HepG2 (cell line): Measurements from ENCODE around the gene EMC8. TPM values are rescaled to one million over a fixed set of nuclear protein-coding genes. Genes with fewer than 3 reads are reported as not detected.

ENCODE experiments used
- ATAC-seq: fragments of 200-7000 bp; cut with Tn5 transposase; 3 replicates; pipeline ENCODE4 v1.9.1; 2020; ENCODE audit warnings: mild to moderate bottlenecking, moderate library complexity
- BruUV-seq: library from RNA; stranded (reverse); fragments of 400-500 nt; replicated peaks from 2 replicates; lab custom pipeline; 2021; lab: Mats Ljungman, UMichigan
- CTCF ChIA-PET: fragments of 300-600 bp; formaldehyde crosslinking; extraction: SDS; loops from one replicate; lab custom pipeline; 2021; ENCODE audit warnings: low total read pairs, inconsistent platforms, low intra/inter-chr PET ratio; lab: Yijun Ruan, JAX
- POLR2A ChIA-PET: fragments of 350-600 bp; sonication (Branson Sonifier 250); formaldehyde crosslinking; loops from one replicate; lab custom pipeline; 2020; ENCODE audit warnings: antibody characterized with exemption, inconsistent platforms; lab: Yijun Ruan, JAX
- DNase-seq: peaks from one replicate; pipeline ENCODE4 v3.0.0-alpha.2; 2015; ENCODE audit warnings: low spot score
- FAIRE-seq: peaks from 3 replicates; lab custom pipeline; 2011; peaks lifted over from hg19 to GRCh38; lab: Jason Lieb, UNC
- H2AFZ ChIP-seq: one replicate; pipeline ENCODE4 v1.6.1; 2011; ENCODE audit warnings: low read length, inconsistent platforms
- H3K27ac ChIP-seq: fragments of 300-600 bp; 3 replicates; pipeline ENCODE4 v1.8.0; 2011; ENCODE audit warnings: mixed run types, mild to moderate bottlenecking, mixed read lengths, low read length, inconsistent platforms; ENCODE audit not compliant: insufficient read depth; ENCODE audit errors: extremely low read length
- H3K27me3 ChIP-seq, 2 experiments: fragments of 200-600 bp in 1 of 2; 2 replicates in 1 of 2; 3 replicates in 1 of 2; pipeline versions ENCODE4 v1.6.0 to v1.8.0; 2011; ENCODE audit warnings: low read length in 2 of 2, mild to moderate bottlenecking in 2 of 2, moderate library complexity in 2 of 2, inconsistent platforms in 1 of 2; ENCODE audit not compliant: insufficient read depth in 2 of 2, control insufficient read depth in 1 of 2
- H3K36me3 ChIP-seq, 2 experiments: fragments of 200-600 bp in 1 of 2; replicated peaks in 1 of 2; 2 replicates in 1 of 2; 3 replicates in 1 of 2; pipeline versions ENCODE4 v1.5.1 to v1.8.0; 2011; ENCODE audit warnings: low read length in 2 of 2, inconsistent platforms in 1 of 2; ENCODE audit not compliant: insufficient read depth in 2 of 2, control insufficient read depth in 1 of 2
- H3K4me1 ChIP-seq: 2 replicates; pipeline ENCODE4 v1.5.1; 2012; ENCODE audit warnings: low read length, inconsistent platforms; ENCODE audit not compliant: insufficient read depth
- H3K4me2 ChIP-seq: 2 replicates; pipeline ENCODE4 v1.6.0; 2011; ENCODE audit warnings: low read depth, low read length, inconsistent platforms
- H3K4me3 ChIP-seq, 3 experiments: fragments of 200-600 bp in 1 of 3; sonication (generic), shearing (Covaris generic) in 1 of 3; replicated peaks in 1 of 3; 2 replicates each; pipeline ENCODE4 v1.5.1; 2011 to 2016; ENCODE audit warnings: low read length in 3 of 3, inconsistent platforms in 2 of 3, low read depth in 2 of 3, mild to moderate bottlenecking in 2 of 3, control low read depth in 1 of 3, mixed read lengths in 1 of 3; ENCODE audit not compliant: insufficient read depth in 1 of 3
- H3K79me2 ChIP-seq: one replicate; pipeline ENCODE4 v1.6.1; 2011; ENCODE audit warnings: low read length, inconsistent platforms; ENCODE audit not compliant: insufficient read depth
- H3K9ac ChIP-seq: 2 replicates; pipeline ENCODE4 v1.6.0; 2011; ENCODE audit warnings: mild to moderate bottlenecking, low read depth, low read length, inconsistent platforms; ENCODE audit not compliant: insufficient read depth
- H3K9me3 ChIP-seq: 2 replicates; pipeline ENCODE4 v1.5.1; 2012; ENCODE audit warnings: mild to moderate bottlenecking, low read length
- H4K20me1 ChIP-seq: 2 replicates; pipeline ENCODE4 v1.6.0; 2011; ENCODE audit warnings: inconsistent platforms, mild to moderate bottlenecking, low read length, moderate library complexity; ENCODE audit not compliant: insufficient read depth
- ATF7 ChIP-seq, 2 experiments: fragments of 450-650 bp in 1 of 2; sonication (generic) in 1 of 2; formaldehyde crosslinking in 1 of 2; IDR thresholded peaks; 2 replicates each; pipeline versions ENCODE4 v1.4.0 to v1.6.1; 2016 to 2020; ENCODE audit warnings: antibody characterized with exemption in 1 of 2, mild to moderate bottlenecking in 1 of 2, missing genetic modification reagents in 1 of 2
- CHD2 ChIP-seq: IDR thresholded peaks from 2 replicates; pipeline ENCODE4 v1.6.1; 2011; ENCODE audit warnings: low read depth, low read length, improper control_type of control experiment
- CREB1 ChIP-seq, 2 experiments: fragments of 450-650 bp in 1 of 2; IDR thresholded peaks; 2 replicates each; pipeline ENCODE4 v1.6.1; 2016 to 2017; ENCODE audit warnings: control low read depth in 1 of 2, mild to moderate bottlenecking in 1 of 2, missing compliant biosample characterization in 1 of 2, missing genetic modification characterization in 1 of 2
- FOXA1 ChIP-seq, 2 experiments: fragments of 450-650 bp in 1 of 2; sonication (generic) in 1 of 2; formaldehyde crosslinking in 1 of 2; IDR thresholded peaks; 2 replicates each; pipeline versions ENCODE4 v1.4.0 to v1.6.1; 2016 to 2020; ENCODE audit warnings: missing genetic modification reagents in 1 of 2
- FOXK1 ChIP-seq: sonication (generic); formaldehyde crosslinking; IDR thresholded peaks from 2 replicates; pipeline ENCODE4 v1.4.0; 2020; ENCODE audit warnings: low read depth, missing genetic modification reagents, borderline replicate concordance
- KDM6A ChIP-seq: IDR thresholded peaks from 2 replicates; pipeline ENCODE4 v1.6.1; 2016; ENCODE audit warnings: low read depth
- MTF2 ChIP-seq: sonication (generic); formaldehyde crosslinking; IDR thresholded peaks from 2 replicates; pipeline ENCODE4 v1.5.0; 2020; ENCODE audit warnings: missing genetic modification reagents, borderline replicate concordance
- NCOA5 ChIP-seq: sonication (generic); formaldehyde crosslinking; IDR thresholded peaks from 2 replicates; pipeline ENCODE4 v1.4.0; 2020; ENCODE audit warnings: missing genetic modification reagents
- PHB2 ChIP-seq: fragments of 450-650 bp; IDR thresholded peaks from 2 replicates; pipeline ENCODE4 v1.6.1; 2018; ENCODE audit not compliant: partially characterized antibody
- RAD51 ChIP-seq: fragments of 450-650 bp; IDR thresholded peaks from 2 replicates; pipeline ENCODE4 v1.6.1; 2016; ENCODE audit warnings: borderline replicate concordance
- SMYD3 ChIP-seq: sonication (generic); formaldehyde crosslinking; IDR thresholded peaks from 2 replicates; pipeline ENCODE4 v1.8.1; 2023; ENCODE audit warnings: mild to moderate bottlenecking, missing genetic modification reagents
- SOX6 ChIP-seq, 2 experiments: fragments of 450-650 bp in 1 of 2; sonication (generic) in 1 of 2; formaldehyde crosslinking in 1 of 2; IDR thresholded peaks; 2 replicates each; pipeline versions ENCODE4 v1.4.0 to v1.6.1; 2017 to 2020; ENCODE audit warnings: antibody characterized with exemption in 1 of 2, mild to moderate bottlenecking in 1 of 2, missing genetic modification reagents in 1 of 2
- YY1 ChIP-seq: IDR thresholded peaks from 2 replicates; pipeline ENCODE4 v1.6.1; 2011; ENCODE audit warnings: low read length, low read depth, moderate library complexity, mild to moderate bottlenecking; ENCODE audit not compliant: insufficient read depth, insufficient replicate concordance
- ZBTB8A ChIP-seq: sonication (generic); formaldehyde crosslinking; IDR thresholded peaks from 2 replicates; pipeline ENCODE4 v1.4.0; 2020; ENCODE audit warnings: mild to moderate bottlenecking, low read depth, missing genetic modification reagents, borderline replicate concordance
- ZNF230 ChIP-seq: sonication (generic); formaldehyde crosslinking; IDR thresholded peaks from 2 replicates; pipeline ENCODE4 v1.4.0; 2020; ENCODE audit warnings: mild to moderate bottlenecking, missing genetic modification reagents
- ZNF282 ChIP-seq: fragments of 450-650 bp; IDR thresholded peaks from 2 replicates; pipeline ENCODE4 v1.6.1; 2018; ENCODE audit not compliant: partially characterized antibody
- WGBS: methylation state at CpG from one replicate; pipeline ENCODE4 v1.1.6; 2017; ENCODE audit warnings: low lambda C conversion rate; 5-methylcytosine and 5-hydroxymethylcytosine counted together
- in situ Hi-C: cut with HindIII; loops from 2 replicates; pipeline ENCODE4 v1.10.0; 2017; ENCODE audit warnings: low pct_unique_long_range_greater_than_20kb; ENCODE audit not compliant: extremely low pct_ligation_motif_present
- intact Hi-C: fragments of 100-400 bp; cut with micrococcal nuclease; formaldehyde crosslinking; loops from one replicate; pipeline ENCODE4 v1.10.0; 2022; ENCODE audit not compliant: unreplicated experiment
- polyA plus RNA-seq, 8 experiments: library from polyadenylated mRNA; depleted of rRNA in 3 of 8; stranded (reverse) in 7 of 8; unstranded in 1 of 8; fragments of >200 nt; fragmentation: Illumina TruSeq in 4 of 8; extraction: Trizol in 4 of 8; gene quantifications; 2 replicates each; pipeline versions ENCODE4 v1.2.1 to v1.2.3, GENCODE V29; 2011 to 2016; ENCODE audit warnings: low read depth in 4 of 8, missing spikeins in 1 of 8, mixed read lengths in 1 of 8; ENCODE audit not compliant: insufficient read depth in 1 of 8
- total RNA-seq, 5 experiments: library from RNA; depleted of rRNA; stranded (reverse); fragments of >200 nt; fragmentation: Illumina TruSeq; extraction: Trizol; gene quantifications; 2 replicates each; pipeline ENCODE4 v1.2.3, GENCODE V29; 2016; ENCODE audit warnings: low read depth in 1 of 5
- TF ChIP-seq, protein P1 (sequence below): sonication (generic); formaldehyde crosslinking; IDR thresholded peaks from 2 replicates; pipeline ENCODE4 v1.8.1; 2023; ENCODE audit warnings: mild to moderate bottlenecking, missing genetic modification reagents

EMC8 gene
- total and polyA plus RNA-seq, 2 of the 13 experiments (the other 11 are each of a cell fraction or from before 2014, with no cell fraction given): 55.0 to 76.0 TPM

DNA sequence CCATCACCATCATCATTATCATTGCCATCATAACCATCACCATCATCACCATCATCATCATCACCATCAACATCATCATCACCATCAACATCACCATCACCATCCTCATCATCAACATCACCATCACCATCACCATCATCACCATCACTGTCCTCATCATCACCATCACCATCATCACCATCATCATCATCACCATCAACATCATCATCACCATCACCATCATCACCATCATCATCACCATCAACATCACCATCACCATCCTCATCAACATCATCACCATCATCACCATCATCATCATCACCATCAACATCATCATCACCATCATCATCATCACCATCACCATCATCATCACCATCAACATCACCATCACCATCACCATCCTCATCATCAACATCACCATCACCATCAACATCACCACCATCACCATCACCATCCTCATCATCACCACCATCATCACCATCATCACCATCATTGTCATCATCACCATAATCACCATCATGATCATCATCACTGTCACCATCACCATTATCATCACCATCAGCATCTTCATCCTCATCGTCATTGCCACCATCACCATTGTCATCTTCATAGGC is 24.1 kb upstream of the EMC8 start:
- Histone ChIP-seq H3K4me3 (no peak overlapping the region), H3K4me1 (no peaks in the 10 kb centered on the region), H3K36me3 (no peaks in the 10 kb centered on the region), H3K9me3 (no peaks in the 10 kb centered on the region), H4K20me1 (no peaks in the 10 kb centered on the region), H3K9ac (no peak overlapping the region), H3K27ac (no peak overlapping the region), H3K79me2 (no peaks in the 10 kb centered on the region), H3K4me2 (no peak overlapping the region), H3K27me3 (peaks cover 2 to 29% of the 10 kb centered on the region in 2 experiments; a peak in 4 of 5 replicates), H2AFZ (no peak overlapping the region)
- in situ Hi-C loops: loop anchor here (5.0 to 25.0 kb wide), 4 partner anchors 69 to 689 kb away; partner anchors contain the start of gene FOXF1
- ChIA-PET CTCF (interaction anchor here (5.0 kb wide), 1 partner anchor 164 kb away, joined by 108 read pairs; no protein-coding TSS in a partner anchor), POLR2A (no interaction called here)
- intact Hi-C loops: no loop called here
- no peak for DNase-seq
- TF ChIP-seq CHD2: no peak
- TF ChIP-seq SMYD3 (CRISPR knock-in tag): no peak
- TF ChIP-seq SOX6 (IDR thresholded peaks at IDR 0.05): 0 out of 2 replicates have a peak, but pooled peaks have one; percentile 9
- no peak for TF ChIP-seq SOX6 (CRISPR knock-in tag; IDR thresholded peaks at IDR 0.05)
- TF ChIP-seq FOXA1 (IDR thresholded peaks at IDR 0.05): peak; percentile 18; the same call in 1 of the 2 replicates
- no peak for TF ChIP-seq FOXA1 (CRISPR knock-in tag; IDR thresholded peaks at IDR 0.05)
- TF ChIP-seq YY1: no peak
- TF ChIP-seq NCOA5 (CRISPR knock-in tag): no peak
- no peak for TF ChIP-seq MTF2 (CRISPR knock-in tag)
- 0 out of 2 replicates have a peak, but pooled peaks have one; percentile 6 for TF ChIP-seq RAD51
- no peak for TF ChIP-seq ZNF230 (CRISPR knock-in tag)
- TF ChIP-seq CREB1 (IDR thresholded peaks at IDR 0.05): peak; percentile 98
- TF ChIP-seq CREB1 (CRISPR knock-in tag; IDR thresholded peaks at IDR 0.05): no peak
- TF ChIP-seq FOXK1 (CRISPR knock-in tag): no peak
- TF ChIP-seq, protein P1, sequence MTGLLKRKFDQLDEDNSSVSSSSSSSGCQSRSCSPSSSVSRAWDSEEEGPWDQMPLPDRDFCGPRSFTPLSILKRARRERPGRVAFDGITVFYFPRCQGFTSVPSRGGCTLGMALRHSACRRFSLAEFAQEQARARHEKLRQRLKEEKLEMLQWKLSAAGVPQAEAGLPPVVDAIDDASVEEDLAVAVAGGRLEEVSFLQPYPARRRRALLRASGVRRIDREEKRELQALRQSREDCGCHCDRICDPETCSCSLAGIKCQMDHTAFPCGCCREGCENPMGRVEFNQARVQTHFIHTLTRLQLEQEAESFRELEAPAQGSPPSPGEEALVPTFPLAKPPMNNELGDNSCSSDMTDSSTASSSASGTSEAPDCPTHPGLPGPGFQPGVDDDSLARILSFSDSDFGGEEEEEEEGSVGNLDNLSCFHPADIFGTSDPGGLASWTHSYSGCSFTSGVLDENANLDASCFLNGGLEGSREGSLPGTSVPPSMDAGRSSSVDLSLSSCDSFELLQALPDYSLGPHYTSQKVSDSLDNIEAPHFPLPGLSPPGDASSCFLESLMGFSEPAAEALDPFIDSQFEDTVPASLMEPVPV (CRISPR knock-in tag): no peak
- TF ChIP-seq ATF7 (IDR thresholded peaks at IDR 0.05): 0 out of 2 replicates have a peak, but pooled peaks have one; percentile 13
- TF ChIP-seq ATF7 (CRISPR knock-in tag; IDR thresholded peaks at IDR 0.05): no peak
- TF ChIP-seq KDM6A: no peak
- no peak for TF ChIP-seq ZBTB8A (CRISPR knock-in tag)
- TF ChIP-seq ZNF282: no peak
- peak; percentile 16 for TF ChIP-seq PHB2
- WGBS: 64% methylated on average over 1 of the region's 1 CpG
- peak; percentile 12 for FAIRE-seq
- no peak for ATAC-seq
- BruUV-seq: no TSS peak
